ENCODE results near the gene OR13J1. TPM values are rescaled to one million over a fixed set of nuclear protein-coding genes. Genes with fewer than 3 reads are reported as not detected.

OR13J1 gene
- total RNA-seq, 1 experiment from 2014 or later = not detected

GRCh38 chr9:35822926-35823325 lies 47.3 kb downstream of the OR13J1 start:
- ChIA-PET POLR2A (no interaction called here), CTCF (interaction anchor here (0.6 kb wide), 2 partner anchors 11 to 640 kb away, joined by 3 to 6 read pairs; no protein-coding TSS in a partner anchor)
- no TSS peak for BruUV-seq (replicated peaks)
- no peak overlapping the region for H3K27ac ChIP-seq (ENCODE audit: low read length)
- no peaks in the 10 kb centered on the region for H3K27me3 ChIP-seq (ENCODE audit: control insufficient read depth, insufficient read depth, low read length)
- intact Hi-C loops (cut with micrococcal nuclease; ENCODE audit: unreplicated experiment) (no loop called here), in situ Hi-C loops (cut with HindIII; ENCODE audit: low pct_unique_long_range_greater_than_20kb, low sequenced_read_pairs) (no loop called here)
- no peak overlapping the region for H3K4me3 ChIP-seq (ENCODE audit: low read depth in 2 of 2, low read length in 2 of 2)
- TF ChIP-seq CTCF (IDR thresholded peaks at IDR 0.05) = no peak
- TF ChIP-seq SIN3A (IDR thresholded peaks at IDR 0.05; ENCODE audit: borderline replicate concordance, insufficient read depth, low read depth, low read length) = no peak
- no peak for TF ChIP-seq TCF7L2 (IDR thresholded peaks at IDR 0.05; ENCODE audit: low read depth, low read length)
- no peak for TF ChIP-seq POLR2AphosphoS5 (IDR thresholded peaks at IDR 0.05; ENCODE audit: low read depth, low read length)
- no peak for TF ChIP-seq REST (IDR thresholded peaks at IDR 0.05; ENCODE audit: insufficient read depth in 1 of 2, low read depth in 2 of 2, low read length in 1 of 2)
- no peaks in the 10 kb centered on the region for H3K36me3 ChIP-seq (ENCODE audit: control insufficient read depth, insufficient read depth, low read length)
- no peaks in the 10 kb centered on the region for H3K9me3 ChIP-seq (ENCODE audit: control insufficient read depth, insufficient read depth, low read depth, low read length)
- no peaks in the 10 kb centered on the region for H3K4me1 ChIP-seq (ENCODE audit: control insufficient read depth, insufficient read depth, low read length)
- DNase-seq (ENCODE audit: low read depth, low spot score) (no peak), ATAC-seq (no peak)

- Histone ChIP-seq H3K4me3 (ENCODE audit: low read depth in 2 of 2, low read length in 2 of 2) (no peak overlapping the region), H3K4me1 (ENCODE audit: control insufficient read depth, insufficient read depth, low read length) (no peaks in the 10 kb centered on the region; the same call in 1 of the 2 replicates), H3K27ac (ENCODE audit: low read length) (no peak overlapping the region), H3K9me3 (ENCODE audit: control insufficient read depth, insufficient read depth, low read depth, low read length) (no peaks in the 10 kb centered on the region), H3K27me3 (ENCODE audit: control insufficient read depth, insufficient read depth, low read length) (peaks cover 3% of the 10 kb centered on the region; the same call in 1 of the 2 replicates), H3K36me3 (ENCODE audit: control insufficient read depth, insufficient read depth, low read length) (no peaks in the 10 kb centered on the region)
- ChIA-PET POLR2A (no interaction called here), CTCF (no interaction called here)
- DNase-seq (ENCODE audit: low read depth, low spot score) (no peak), ATAC-seq (no peak)
- no peak for TF ChIP-seq REST (IDR thresholded peaks at IDR 0.05; ENCODE audit: insufficient read depth in 1 of 2, low read depth in 2 of 2, low read length in 1 of 2)
- TF ChIP-seq POLR2AphosphoS5 (IDR thresholded peaks at IDR 0.05; ENCODE audit: low read depth, low read length) = no peak
- no peak for TF ChIP-seq TCF7L2 (IDR thresholded peaks at IDR 0.05; ENCODE audit: low read depth, low read length)
- no peak for TF ChIP-seq SIN3A (IDR thresholded peaks at IDR 0.05; ENCODE audit: borderline replicate concordance, insufficient read depth, low read depth, low read length)
- TF ChIP-seq CTCF (IDR thresholded peaks at IDR 0.05) = no peak
- BruUV-seq (replicated peaks) = no TSS peak
- intact Hi-C loops (cut with micrococcal nuclease; ENCODE audit: unreplicated experiment) (no loop called here), in situ Hi-C loops (cut with HindIII; ENCODE audit: low pct_unique_long_range_greater_than_20kb, low sequenced_read_pairs) (no loop called here)
Measured at GRCh38 chr9:35820076-35820475, 50.1 kb downstream of the OR13J1 start.

Measured in Panc1 (cell line).